Peyer's patch (tissue), 4 donors: ENCODE data around the gene NDST1.

Experiments
- POLR2A ChIP-seq, 2 donors: fragments of 450-650 bp; IDR thresholded peaks; one replicate each; pipeline ENCODE4 v1.5.1; 2017; ENCODE audit warnings: antibody characterized with exemption in 2 of 2, mild to moderate bottlenecking in 2 of 2, moderate library complexity in 2 of 2
- TF ChIP-seq, protein P1 (sequence below), 6 experiments: fragments of 450-650 bp in 4 of 6; fragments of 200-600 bp in 2 of 6; sonication (generic) in 1 of 6; IDR thresholded peaks; one replicate each; pipeline ENCODE4 v1.5.1; 2017 to 2019; ENCODE audit warnings: antibody characterized with exemption in 6 of 6, mild to moderate bottlenecking in 3 of 6, moderate library complexity in 1 of 6

DNA sequence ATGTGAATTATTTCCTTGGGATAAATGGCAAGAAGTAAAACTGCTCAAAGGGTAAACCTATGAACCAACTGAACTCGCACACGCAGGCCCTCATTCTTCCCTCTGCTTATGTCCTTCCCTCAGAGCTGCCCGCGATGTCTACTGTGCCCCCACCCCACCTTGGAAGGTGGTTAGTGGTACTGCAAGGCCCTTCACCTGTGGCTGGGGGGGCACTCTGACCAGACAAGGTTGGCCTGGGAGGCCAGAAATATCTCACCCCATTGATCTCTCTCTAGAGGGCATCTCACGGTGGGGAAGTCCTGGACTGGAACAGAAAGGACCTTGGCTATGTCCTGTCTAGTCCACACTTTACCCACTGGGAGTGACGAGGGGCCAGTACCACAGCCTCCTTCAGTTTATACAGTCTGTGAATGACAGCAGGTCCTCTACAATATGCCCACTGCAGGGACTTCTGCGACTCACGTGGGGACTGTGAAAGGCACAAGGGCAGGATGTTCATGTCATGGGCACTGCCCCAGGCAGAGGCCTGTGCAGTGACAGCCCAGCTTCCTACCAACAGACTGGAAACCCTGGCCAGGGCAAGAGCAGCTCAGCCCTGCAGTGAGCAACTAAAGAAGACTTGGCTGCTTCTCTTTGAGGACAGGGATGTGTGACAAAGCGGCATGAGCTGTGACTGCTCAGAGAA, 75.8 kb downstream of the NDST1 start:
- TF ChIP-seq, protein P1, sequence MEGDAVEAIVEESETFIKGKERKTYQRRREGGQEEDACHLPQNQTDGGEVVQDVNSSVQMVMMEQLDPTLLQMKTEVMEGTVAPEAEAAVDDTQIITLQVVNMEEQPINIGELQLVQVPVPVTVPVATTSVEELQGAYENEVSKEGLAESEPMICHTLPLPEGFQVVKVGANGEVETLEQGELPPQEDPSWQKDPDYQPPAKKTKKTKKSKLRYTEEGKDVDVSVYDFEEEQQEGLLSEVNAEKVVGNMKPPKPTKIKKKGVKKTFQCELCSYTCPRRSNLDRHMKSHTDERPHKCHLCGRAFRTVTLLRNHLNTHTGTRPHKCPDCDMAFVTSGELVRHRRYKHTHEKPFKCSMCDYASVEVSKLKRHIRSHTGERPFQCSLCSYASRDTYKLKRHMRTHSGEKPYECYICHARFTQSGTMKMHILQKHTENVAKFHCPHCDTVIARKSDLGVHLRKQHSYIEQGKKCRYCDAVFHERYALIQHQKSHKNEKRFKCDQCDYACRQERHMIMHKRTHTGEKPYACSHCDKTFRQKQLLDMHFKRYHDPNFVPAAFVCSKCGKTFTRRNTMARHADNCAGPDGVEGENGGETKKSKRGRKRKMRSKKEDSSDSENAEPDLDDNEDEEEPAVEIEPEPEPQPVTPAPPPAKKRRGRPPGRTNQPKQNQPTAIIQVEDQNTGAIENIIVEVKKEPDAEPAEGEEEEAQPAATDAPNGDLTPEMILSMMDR (IDR thresholded peaks at IDR 0.05): no peak
- TF ChIP-seq POLR2A (IDR thresholded peaks at IDR 0.05): no peak
